ENCODE data around the gene PLBD2.

Gene PLBD2

GRCh38 chr12:113395119-113395518, 36.7 kb downstream of the PLBD2 start:
- Histone ChIP-seq H3K36me3 (ENCODE audit: insufficient read depth, low read length) (no peaks in the 10 kb centered on the region), H3K4me3 (ENCODE audit: low read length, poor library complexity, severe bottlenecking) (no peak overlapping the region), H3F3A (ENCODE audit: low read depth) (no peaks in the 10 kb centered on the region), H3K9ac (ENCODE audit: low read depth, low read length, poor library complexity, severe bottlenecking) (no peak overlapping the region), H4K20me1 (ENCODE audit: insufficient read depth, low read length, poor library complexity, severe bottlenecking) (no peaks in the 10 kb centered on the region), H3K79me2 (ENCODE audit: insufficient read depth, low read length) (no peaks in the 10 kb centered on the region), H3K9me2 (replicated peaks; ENCODE audit: low read depth, low read length) (no peaks in the 10 kb centered on the region), H3K27me3 (ENCODE audit: insufficient read depth, low read length, poor library complexity, severe bottlenecking) (no peaks in the 10 kb centered on the region), H3K9me3 (ENCODE audit: insufficient read depth, low read depth, low read length) (no peaks in the 10 kb centered on the region), H3K4me2 (ENCODE audit: low read depth, low read length, poor library complexity, severe bottlenecking) (no peak overlapping the region), H3K4me1 (ENCODE audit: insufficient read depth, low read length, poor library complexity, severe bottlenecking) (no peaks in the 10 kb centered on the region), H2AFZ (ENCODE audit: low read length) (no peak overlapping the region)
- TF ChIP-seq EZH2phosphoT487 (IDR thresholded peaks at IDR 0.05; ENCODE audit: borderline replicate concordance) (no peak), CTCF (conservative IDR thresholded peaks at IDR 0.05; ENCODE audit: low read length) (no peak)

GRCh38 chr12:113396200-113396599, 37.8 kb downstream of the PLBD2 start:
- Histone ChIP-seq H3K9me3 (ENCODE audit: insufficient read depth, low read depth, low read length) (no peaks in the 10 kb centered on the region), H3K9ac (ENCODE audit: low read depth, low read length, poor library complexity, severe bottlenecking) (no peak overlapping the region), H3K4me3 (ENCODE audit: low read length, poor library complexity, severe bottlenecking) (no peak overlapping the region), H4K20me1 (ENCODE audit: insufficient read depth, low read length, poor library complexity, severe bottlenecking) (no peaks in the 10 kb centered on the region), H2AFZ (ENCODE audit: low read length) (no peak overlapping the region), H3K36me3 (ENCODE audit: insufficient read depth, low read length) (no peaks in the 10 kb centered on the region), H3K4me1 (ENCODE audit: insufficient read depth, low read length, poor library complexity, severe bottlenecking) (no peaks in the 10 kb centered on the region), H3K79me2 (ENCODE audit: insufficient read depth, low read length) (no peaks in the 10 kb centered on the region), H3K4me2 (ENCODE audit: low read depth, low read length, poor library complexity, severe bottlenecking) (no peak overlapping the region), H3K27me3 (ENCODE audit: insufficient read depth, low read length, poor library complexity, severe bottlenecking) (no peaks in the 10 kb centered on the region), H3K9me2 (replicated peaks; ENCODE audit: low read depth, low read length) (no peaks in the 10 kb centered on the region), H3F3A (ENCODE audit: low read depth) (no peaks in the 10 kb centered on the region)
- no peak for TF ChIP-seq CTCF (conservative IDR thresholded peaks at IDR 0.05; ENCODE audit: low read length)
- no peak for TF ChIP-seq EZH2phosphoT487 (IDR thresholded peaks at IDR 0.05; ENCODE audit: borderline replicate concordance)

- no peaks in the 10 kb centered on the region for H3K36me3 ChIP-seq (ENCODE audit: insufficient read depth, low read length)
- no peak overlapping the region for H2AFZ ChIP-seq (ENCODE audit: low read length)
- no peak overlapping the region for H3K4me2 ChIP-seq (ENCODE audit: low read depth, low read length, poor library complexity, severe bottlenecking)
- H3K4me1 ChIP-seq (ENCODE audit: insufficient read depth, low read length, poor library complexity, severe bottlenecking), result no peaks in the 10 kb centered on the region
- no peaks in the 10 kb centered on the region for H4K20me1 ChIP-seq (ENCODE audit: insufficient read depth, low read length, poor library complexity, severe bottlenecking)
- no peak overlapping the region for H3K9ac ChIP-seq (ENCODE audit: low read depth, low read length, poor library complexity, severe bottlenecking)
- no peaks in the 10 kb centered on the region for H3F3A ChIP-seq (ENCODE audit: low read depth)
- H3K79me2 ChIP-seq (ENCODE audit: insufficient read depth, low read length), result no peaks in the 10 kb centered on the region
- no peaks in the 10 kb centered on the region for H3K9me3 ChIP-seq (ENCODE audit: insufficient read depth, low read depth, low read length)
- H3K27me3 ChIP-seq (ENCODE audit: insufficient read depth, low read length, poor library complexity, severe bottlenecking), result no peaks in the 10 kb centered on the region
- no peak overlapping the region for H3K4me3 ChIP-seq (ENCODE audit: low read length, poor library complexity, severe bottlenecking)
- no peaks in the 10 kb centered on the region for H3K9me2 ChIP-seq (replicated peaks; ENCODE audit: low read depth, low read length)
- TF ChIP-seq EZH2phosphoT487 (IDR thresholded peaks at IDR 0.05; ENCODE audit: borderline replicate concordance) (no peak), CTCF (conservative IDR thresholded peaks at IDR 0.05; ENCODE audit: low read length) (no peak)
Observed at GRCh38 chr12:113396828-113397496, 38.6 kb downstream of the PLBD2 start.

Measured in Loucy (cell line).